Kidney epithelial cell (primary cell): ENCODE data around the gene COX5A. TPM values are rescaled to one million over a fixed set of nuclear protein-coding genes. Genes with fewer than 3 reads are reported as not detected.

Experiments
- DNase-seq: peaks from one replicate; pipeline ENCODE4 v3.0.0-alpha.2; 2010; ENCODE audit warnings: low read depth
- H3K27me3 ChIP-seq: 2 replicates; pipeline ENCODE4 v1.6.0; 2011; ENCODE audit warnings: low read length; ENCODE audit not compliant: control insufficient read depth, insufficient read depth
- H3K36me3 ChIP-seq: 2 replicates; pipeline ENCODE4 v1.5.1; 2011; ENCODE audit warnings: low read length; ENCODE audit not compliant: control insufficient read depth, insufficient read depth
- H3K4me3 ChIP-seq: 2 replicates; pipeline ENCODE4 v1.5.1; 2011; ENCODE audit warnings: low read depth, mild to moderate bottlenecking, control low read depth, low read length
- total RNA-seq: library from RNA; depleted of rRNA; stranded (reverse); fragments of >200 nt; gene quantifications from 2 replicates; pipeline ENCODE4 v1.2.3, GENCODE V29; 2015
- TF ChIP-seq, protein P1 (sequence below): IDR thresholded peaks from 2 replicates; pipeline ENCODE4 v1.5.1; 2011; ENCODE audit warnings: mild to moderate bottlenecking, moderate library complexity, low read length, control low read depth, inconsistent platforms; ENCODE audit not compliant: insufficient read depth, poor library complexity, severe bottlenecking

Gene COX5A
- total RNA-seq, 1 donor from 2014 or later, result 136 TPM

DNA sequence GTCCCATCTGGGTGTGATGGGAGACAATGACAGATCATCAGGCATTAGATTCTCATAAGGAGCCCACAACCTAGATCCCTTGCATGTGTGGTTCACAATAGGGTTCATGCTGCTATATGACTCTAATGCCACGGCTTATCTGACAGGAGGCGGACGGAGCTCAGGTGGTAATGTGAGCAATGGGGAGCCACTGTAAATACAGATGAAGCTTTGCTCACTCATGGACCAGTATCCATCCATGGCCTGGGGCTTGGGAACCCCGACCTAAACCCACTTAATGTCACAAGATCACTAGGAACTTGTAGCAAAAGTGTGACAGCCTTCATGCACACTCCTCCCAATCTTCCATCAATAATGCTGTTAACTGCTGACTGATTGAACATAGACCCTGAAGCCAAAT is 29.2 kb downstream of the COX5A start:
- DNase-seq, result no peak
- no peaks in the 10 kb centered on the region for H3K36me3 ChIP-seq
- TF ChIP-seq, protein P1, sequence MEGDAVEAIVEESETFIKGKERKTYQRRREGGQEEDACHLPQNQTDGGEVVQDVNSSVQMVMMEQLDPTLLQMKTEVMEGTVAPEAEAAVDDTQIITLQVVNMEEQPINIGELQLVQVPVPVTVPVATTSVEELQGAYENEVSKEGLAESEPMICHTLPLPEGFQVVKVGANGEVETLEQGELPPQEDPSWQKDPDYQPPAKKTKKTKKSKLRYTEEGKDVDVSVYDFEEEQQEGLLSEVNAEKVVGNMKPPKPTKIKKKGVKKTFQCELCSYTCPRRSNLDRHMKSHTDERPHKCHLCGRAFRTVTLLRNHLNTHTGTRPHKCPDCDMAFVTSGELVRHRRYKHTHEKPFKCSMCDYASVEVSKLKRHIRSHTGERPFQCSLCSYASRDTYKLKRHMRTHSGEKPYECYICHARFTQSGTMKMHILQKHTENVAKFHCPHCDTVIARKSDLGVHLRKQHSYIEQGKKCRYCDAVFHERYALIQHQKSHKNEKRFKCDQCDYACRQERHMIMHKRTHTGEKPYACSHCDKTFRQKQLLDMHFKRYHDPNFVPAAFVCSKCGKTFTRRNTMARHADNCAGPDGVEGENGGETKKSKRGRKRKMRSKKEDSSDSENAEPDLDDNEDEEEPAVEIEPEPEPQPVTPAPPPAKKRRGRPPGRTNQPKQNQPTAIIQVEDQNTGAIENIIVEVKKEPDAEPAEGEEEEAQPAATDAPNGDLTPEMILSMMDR, result no peak

DNA sequence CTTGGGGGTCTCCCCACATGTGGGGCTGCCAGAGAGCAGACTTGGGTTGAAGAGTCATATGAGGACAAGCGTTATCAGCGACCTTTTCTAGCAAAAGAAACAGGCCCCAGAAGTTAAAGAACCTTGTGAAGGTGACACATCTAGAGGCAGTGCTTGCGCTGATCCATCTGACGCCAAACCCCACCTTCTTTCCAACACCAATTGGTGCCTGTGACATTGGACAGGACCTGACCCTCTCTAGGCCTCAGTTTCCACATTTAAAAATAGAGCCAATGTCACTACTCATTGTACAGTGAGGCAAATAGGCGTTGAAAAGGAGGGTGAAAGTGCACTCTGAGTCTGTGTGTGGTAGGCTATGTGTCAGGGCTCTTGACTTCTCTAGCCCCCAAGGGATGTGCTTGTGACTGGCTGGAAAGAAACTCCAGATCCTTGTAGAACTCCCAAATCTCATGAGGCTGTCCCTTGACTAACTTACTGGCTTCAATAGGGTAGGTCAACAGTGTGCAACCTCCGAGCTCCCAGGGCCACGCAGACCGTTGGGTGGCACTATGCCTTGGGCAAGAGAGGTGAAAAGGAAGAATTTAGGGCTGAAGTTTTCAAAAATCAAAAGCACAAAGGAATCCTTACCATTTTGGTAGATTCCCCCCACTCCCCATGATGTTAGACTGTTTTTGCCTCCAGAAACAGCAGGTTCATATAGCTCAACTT is 30.6 kb downstream of the COX5A start:
- peak overlapping the region; percentile 91 for H3K4me3 ChIP-seq
- no peaks in the 10 kb centered on the region for H3K36me3 ChIP-seq
- no peak for DNase-seq
- H3K27me3 ChIP-seq, result no peaks in the 10 kb centered on the region
- TF ChIP-seq, protein P1, result no peak

More for the DNA sequence above, 29.2 kb downstream of the COX5A start:
- H3K27me3 ChIP-seq, result no peaks in the 10 kb centered on the region
- no peak overlapping the region for H3K4me3 ChIP-seq

DNA sequence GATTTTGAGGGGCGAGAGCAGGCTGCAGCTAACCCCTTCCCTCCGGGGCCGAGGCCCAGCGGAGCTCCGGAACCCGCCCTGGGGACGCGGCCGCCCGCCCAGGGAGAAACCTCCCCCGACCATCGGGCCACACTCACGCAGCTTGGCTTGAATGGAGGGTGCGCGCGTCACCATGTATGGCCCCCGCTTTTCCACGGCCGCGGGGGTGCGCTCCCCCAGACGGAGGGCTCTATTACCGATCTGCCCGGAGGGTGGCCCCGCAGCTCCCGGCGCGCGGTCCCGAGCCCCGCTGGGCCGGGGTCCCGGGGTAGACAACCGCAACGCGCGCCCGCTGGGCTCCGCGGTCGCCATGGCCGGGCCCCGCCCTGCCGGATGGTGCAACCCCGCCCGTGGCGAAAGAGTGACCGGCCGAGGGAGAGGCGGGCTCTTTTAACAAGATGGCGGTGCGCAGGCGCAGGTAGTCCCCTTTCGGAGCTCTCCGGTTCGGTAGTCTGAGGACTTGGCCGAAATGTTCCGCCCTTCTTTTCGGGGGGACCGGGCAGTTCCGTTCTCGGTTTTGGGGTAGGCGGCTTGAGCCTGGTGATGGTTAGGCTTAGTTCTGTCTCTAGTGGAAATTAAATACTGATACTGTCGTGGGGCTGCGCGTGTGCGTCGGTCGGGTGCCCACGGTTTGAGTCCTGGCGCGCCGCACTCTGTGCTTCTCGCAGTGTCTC is 31.3 kb downstream of the COX5A start, which contains the start of gene FAM219B:
TSS of gene FAM219B (minus strand) at position 402 of the 713 bp plus-strand sequence. CDS start at position 351, 51 bp downstream.
- TF ChIP-seq, protein P1, result no peak
- H3K36me3 ChIP-seq, result no peaks in the 10 kb centered on the region

DNA sequence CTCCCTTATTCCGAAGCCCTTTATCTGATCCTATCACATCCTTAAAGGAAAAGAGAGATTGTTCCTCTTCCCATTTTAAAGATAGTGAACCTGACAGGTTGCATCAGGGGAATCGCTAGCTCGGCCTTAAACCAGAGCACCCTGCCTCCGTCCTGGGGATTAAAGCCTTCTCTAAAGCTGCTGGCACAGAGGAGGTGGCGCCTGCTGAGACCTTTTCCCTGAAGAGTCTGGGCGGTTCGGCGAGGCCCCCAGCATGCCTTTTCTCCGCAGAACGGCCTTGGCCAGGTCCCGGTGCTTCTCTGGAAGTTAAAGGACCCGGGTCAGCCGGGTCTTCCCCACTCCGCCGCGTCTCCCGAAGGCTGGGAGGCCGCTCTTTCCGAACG is 31.8 kb downstream of the COX5A start:
- Histone ChIP-seq H3K4me3 (peak overlapping the region; percentile 91), H3K36me3 (no peaks in the 10 kb centered on the region), H3K27me3 (no peaks in the 10 kb centered on the region)
- TF ChIP-seq, protein P1, result no peak
- DNase-seq, result no peak

More for the DNA sequence above, 31.3 kb downstream of the COX5A start, which contains the start of gene FAM219B:
- peak; percentile 43 for DNase-seq
- peak within 1 kb of the TSS; percentile 91 for H3K4me3 ChIP-seq
- H3K27me3 ChIP-seq, result no peaks in the 10 kb centered on the region

DNA sequence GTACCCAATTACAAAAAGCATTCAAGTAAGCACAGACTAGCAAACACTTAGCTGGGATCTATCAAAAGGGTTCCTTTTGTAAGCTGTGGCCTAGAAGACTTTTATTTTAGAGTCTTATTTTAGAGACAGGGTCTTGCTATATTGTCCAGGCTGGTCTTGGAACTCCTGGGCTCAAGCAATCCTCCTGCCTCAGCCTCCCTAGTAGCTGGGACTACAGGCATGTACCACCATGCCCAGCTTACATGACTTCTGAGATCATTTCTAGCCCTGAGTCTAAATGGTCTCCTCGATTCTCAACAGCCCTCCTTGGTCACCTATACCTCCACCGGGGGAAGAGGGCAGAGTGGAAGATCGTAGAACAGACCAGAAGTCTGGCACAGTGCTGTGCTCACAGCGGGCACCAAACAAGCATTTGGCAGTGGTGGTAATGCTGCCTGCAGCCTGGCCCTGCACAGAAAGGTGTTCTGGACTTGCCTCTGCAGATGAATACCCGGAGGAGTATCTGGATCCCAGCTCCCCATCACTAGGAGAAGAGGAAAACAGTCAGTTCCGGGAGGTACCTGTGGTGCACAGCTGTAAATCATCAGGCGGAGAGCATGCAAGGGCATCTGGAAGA is 33.6 kb downstream of the COX5A start:
- TF ChIP-seq, protein P1, result no peak
- no peak for DNase-seq
- Histone ChIP-seq H3K36me3 (peaks cover 3% of the 10 kb centered on the region), H3K27me3 (no peaks in the 10 kb centered on the region), H3K4me3 (no peak overlapping the region)
